C4-2B (cell line): Measurements from ENCODE around the gene C2CD3.

ENCODE experiments used
- ZFX ChIP-seq: fragments of 450-650 bp; IDR thresholded peaks from 2 replicates; pipeline ENCODE4 v1.6.1; 2017
- TF ChIP-seq, protein P1 (sequence below): fragments of 450-650 bp; conservative IDR thresholded peaks from 2 replicates; pipeline ENCODE4 v1.5.1; 2017; ENCODE audit warnings: mild to moderate bottlenecking

DNA sequence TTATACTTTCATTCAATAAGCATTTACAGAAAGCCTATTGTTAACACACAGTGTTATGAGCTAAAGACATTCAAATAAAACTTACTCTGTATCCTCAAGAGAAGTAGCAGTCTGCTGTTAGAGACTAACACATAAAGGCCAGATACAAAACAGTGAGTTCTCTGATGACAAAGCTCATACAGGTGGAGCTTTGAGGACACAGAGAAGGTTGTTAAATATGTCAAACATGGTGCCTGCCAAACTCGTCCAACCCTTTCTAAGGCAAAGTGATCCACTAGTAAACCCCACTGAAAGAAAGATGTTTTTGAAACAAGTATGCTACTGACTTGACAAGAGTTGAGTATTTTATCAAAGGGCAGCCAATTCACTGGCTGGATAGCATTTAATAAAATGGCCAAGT lies 70.1 kb downstream of the C2CD3 start:
- TF ChIP-seq, protein P1, sequence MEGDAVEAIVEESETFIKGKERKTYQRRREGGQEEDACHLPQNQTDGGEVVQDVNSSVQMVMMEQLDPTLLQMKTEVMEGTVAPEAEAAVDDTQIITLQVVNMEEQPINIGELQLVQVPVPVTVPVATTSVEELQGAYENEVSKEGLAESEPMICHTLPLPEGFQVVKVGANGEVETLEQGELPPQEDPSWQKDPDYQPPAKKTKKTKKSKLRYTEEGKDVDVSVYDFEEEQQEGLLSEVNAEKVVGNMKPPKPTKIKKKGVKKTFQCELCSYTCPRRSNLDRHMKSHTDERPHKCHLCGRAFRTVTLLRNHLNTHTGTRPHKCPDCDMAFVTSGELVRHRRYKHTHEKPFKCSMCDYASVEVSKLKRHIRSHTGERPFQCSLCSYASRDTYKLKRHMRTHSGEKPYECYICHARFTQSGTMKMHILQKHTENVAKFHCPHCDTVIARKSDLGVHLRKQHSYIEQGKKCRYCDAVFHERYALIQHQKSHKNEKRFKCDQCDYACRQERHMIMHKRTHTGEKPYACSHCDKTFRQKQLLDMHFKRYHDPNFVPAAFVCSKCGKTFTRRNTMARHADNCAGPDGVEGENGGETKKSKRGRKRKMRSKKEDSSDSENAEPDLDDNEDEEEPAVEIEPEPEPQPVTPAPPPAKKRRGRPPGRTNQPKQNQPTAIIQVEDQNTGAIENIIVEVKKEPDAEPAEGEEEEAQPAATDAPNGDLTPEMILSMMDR, result no peak
- TF ChIP-seq ZFX, result no peak
